ENCODE data around the gene TGFB2. TPM values are rescaled to one million over a fixed set of nuclear protein-coding genes. Genes with fewer than 3 reads are reported as not detected.

Gene TGFB2
- total RNA-seq, 2 donors from 2014 or later = 4.3 to 8.7 TPM

GRCh38 chr1:218377143-218377660, 32.1 kb downstream of the TGFB2 start:
- peaks cover 0 to 32% of the 10 kb centered on the region in 2 donors for H3K4me1 ChIP-seq
- DNase-seq (ENCODE audit: low spot score) = no peak
- no peaks in the 10 kb centered on the region for H3K27me3 ChIP-seq

GRCh38 chr1:218380125-218380977, 35.2 kb downstream of the TGFB2 start:
- Histone ChIP-seq H3K36me3 (no peaks in the 10 kb centered on the region), H3K27me3 (no peaks in the 10 kb centered on the region), H3K4me3 (no peak overlapping the region), H3K4me1 (peaks cover 0 to 7% of the 10 kb centered on the region in 2 donors), H3K27ac (no peak overlapping the region), H3K9me3 (no peaks in the 10 kb centered on the region)
- DNase-seq (ENCODE audit: low spot score) = no peak
- no peak for TF ChIP-seq CTCF (IDR thresholded peaks at IDR 0.05)

More at GRCh38 chr1:218377143-218377660, 32.1 kb downstream of the TGFB2 start:
- Histone ChIP-seq H3K9me3 (no peaks in the 10 kb centered on the region), H3K27ac (no peak overlapping the region), H3K4me3 (no peak overlapping the region), H3K36me3 (no peaks in the 10 kb centered on the region)
- TF ChIP-seq CTCF (IDR thresholded peaks at IDR 0.05) = no peak

GRCh38 chr1:218382261-218382660, 37.1 kb downstream of the TGFB2 start:
- Histone ChIP-seq H3K36me3 (no peaks in the 10 kb centered on the region), H3K27ac (no peak overlapping the region), H3K9me3 (no peaks in the 10 kb centered on the region), H3K4me3 (no peak overlapping the region), H3K27me3 (no peaks in the 10 kb centered on the region), H3K4me1 (peaks cover 0 to 7% of the 10 kb centered on the region in 2 donors)
- DNase-seq (ENCODE audit: low spot score) = no peak
- TF ChIP-seq CTCF (IDR thresholded peaks at IDR 0.05) = no peak

DNA sequence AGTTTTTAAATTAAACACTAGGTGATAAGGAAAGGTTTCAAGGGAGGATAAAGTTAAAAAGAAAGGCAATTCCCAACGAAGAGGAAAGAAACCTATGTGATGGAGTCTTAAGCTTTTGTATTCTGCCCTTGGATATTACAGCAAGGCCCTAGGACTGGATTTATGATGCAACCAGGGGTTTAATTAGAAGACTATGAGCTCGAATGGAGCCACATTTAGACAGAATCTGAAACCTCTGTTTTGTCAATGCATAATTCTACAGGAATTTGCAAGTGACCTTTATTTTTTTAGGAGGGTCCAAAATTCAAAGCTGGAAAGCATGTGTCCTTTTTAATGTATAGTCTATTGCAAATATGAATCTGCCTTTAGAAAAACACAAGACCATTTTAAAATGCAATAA, 37.9 kb downstream of the TGFB2 start:
- DNase-seq (ENCODE audit: low spot score) = no peak
- no peak for TF ChIP-seq CTCF (IDR thresholded peaks at IDR 0.05)
- Histone ChIP-seq H3K36me3 (no peaks in the 10 kb centered on the region), H3K9me3 (no peaks in the 10 kb centered on the region), H3K4me3 (no peak overlapping the region), H3K4me1 (peaks cover 0 to 7% of the 10 kb centered on the region in 2 donors), H3K27me3 (no peaks in the 10 kb centered on the region), H3K27ac (no peak overlapping the region)

DNA sequence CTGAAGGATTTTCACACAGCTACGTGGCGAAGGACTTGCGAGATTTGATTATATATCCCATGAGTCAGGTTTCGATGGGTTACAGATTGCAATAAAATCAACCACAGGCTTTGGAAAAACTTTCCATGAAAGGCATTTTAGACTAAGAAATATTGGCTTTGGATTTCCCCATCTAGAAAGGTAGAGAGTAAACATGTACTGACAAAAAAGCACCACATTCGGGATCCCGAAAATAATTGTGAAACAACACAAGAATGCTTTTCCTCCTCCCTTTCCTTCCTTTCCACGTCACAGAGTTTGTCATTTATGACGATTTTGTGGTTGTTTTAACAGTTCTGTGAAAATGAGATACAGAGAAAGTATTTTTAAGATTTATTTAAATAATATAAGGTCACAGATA, 38.5 kb downstream of the TGFB2 start:
- no peak for DNase-seq (ENCODE audit: low spot score)
- no peak overlapping the region for H3K27ac ChIP-seq

More for the DNA sequence above, 38.5 kb downstream of the TGFB2 start:
- H3K4me1 ChIP-seq = peaks cover 0 to 7% of the 10 kb centered on the region in 2 donors
- H3K4me3 ChIP-seq = no peak overlapping the region
- no peaks in the 10 kb centered on the region for H3K9me3 ChIP-seq
- H3K27me3 ChIP-seq = no peaks in the 10 kb centered on the region
- TF ChIP-seq CTCF (IDR thresholded peaks at IDR 0.05) = no peak
- no peaks in the 10 kb centered on the region for H3K36me3 ChIP-seq

Data from right atrium auricular region (tissue), 2 donors.